Erythroblast (primary cell): ENCODE data around the gene JAK3.
A peak's percentile ranks its signal among the peaks of the same experiment; 100 is the strongest.

ENCODE experiments used
- DNase-seq, 2 experiments: peaks; one replicate each; lab custom pipeline; 2025; lab: John Stamatoyannopoulos, UW
- GATA1 ChIP-seq: IDR thresholded peaks from 2 replicates; pipeline ENCODE4 v1.6.1; 2011; ENCODE audit warnings: low read depth, mild to moderate bottlenecking, control low read depth, low read length, moderate library complexity
- POLR2A ChIP-seq: IDR thresholded peaks from 2 replicates; pipeline ENCODE4 v1.6.1; 2011; ENCODE audit warnings: mild to moderate bottlenecking, low read length

JAK3 gene

DNA sequence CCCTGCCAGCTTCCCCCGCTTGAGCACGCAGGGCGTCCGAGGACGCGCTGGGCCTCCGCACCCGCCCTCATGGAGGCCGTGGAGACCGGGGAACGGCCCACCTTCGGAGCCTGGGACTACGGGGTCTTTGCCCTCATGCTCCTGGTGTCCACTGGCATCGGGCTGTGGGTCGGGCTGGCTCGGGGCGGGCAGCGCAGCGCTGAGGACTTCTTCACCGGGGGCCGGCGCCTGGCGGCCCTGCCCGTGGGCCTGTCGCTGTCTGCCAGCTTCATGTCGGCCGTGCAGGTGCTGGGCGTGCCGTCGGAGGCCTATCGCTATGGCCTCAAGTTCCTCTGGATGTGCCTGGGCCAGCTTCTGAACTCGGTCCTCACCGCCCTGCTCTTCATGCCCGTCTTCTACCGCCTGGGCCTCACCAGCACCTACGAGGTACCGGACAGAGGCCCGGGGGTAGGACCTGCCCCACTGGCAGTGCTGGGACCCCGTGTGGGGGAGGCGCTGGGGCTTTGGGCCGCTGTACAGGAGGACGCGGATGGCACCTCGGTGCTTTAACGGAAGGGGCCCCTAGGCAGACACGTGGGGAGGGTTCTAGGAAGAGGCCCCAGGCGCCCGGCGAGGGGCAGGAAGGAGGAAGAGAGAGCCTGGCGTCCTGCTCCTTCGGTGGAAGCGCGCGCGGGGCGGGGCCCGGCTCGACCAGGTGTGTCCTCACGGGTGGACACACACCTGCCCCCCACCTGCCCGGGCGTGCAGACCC, 24.6 kb upstream of the JAK3 start:
- no peak for TF ChIP-seq GATA1
- no peak for TF ChIP-seq POLR2A
- DNase-seq, result peak in 1 of 2 experiments; percentile 17

DNA sequence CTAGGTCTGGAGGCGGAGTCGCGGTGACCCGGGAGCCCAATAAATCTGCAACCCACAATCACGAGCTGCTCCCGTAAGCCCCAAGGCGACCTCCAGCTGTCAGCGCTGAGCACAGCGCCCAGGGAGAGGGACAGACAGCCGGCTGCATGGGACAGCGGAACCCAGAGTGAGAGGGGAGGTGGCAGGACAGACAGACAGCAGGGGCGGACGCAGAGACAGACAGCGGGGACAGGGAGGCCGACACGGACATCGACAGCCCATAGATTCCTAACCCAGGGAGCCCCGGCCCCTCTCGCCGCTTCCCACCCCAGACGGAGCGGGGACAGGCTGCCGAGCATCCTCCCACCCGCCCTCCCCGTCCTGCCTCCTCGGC, 24.1 kb upstream of the JAK3 start, which contains the start of gene SLC5A5:
Gene SLC5A5 (plus strand): TSS at position 68 of the 373 bp plus-strand sequence. CDS start 375 bp downstream, outside the sequence.
- TF ChIP-seq GATA1 (no peak), POLR2A (no peak)
- DNase-seq, result no peak

- no peak for DNase-seq
- no peak for TF ChIP-seq GATA1
- no peak for TF ChIP-seq POLR2A
Observed at GRCh38 chr19:17871032-17871877, 23.5 kb upstream of the JAK3 start.

DNA sequence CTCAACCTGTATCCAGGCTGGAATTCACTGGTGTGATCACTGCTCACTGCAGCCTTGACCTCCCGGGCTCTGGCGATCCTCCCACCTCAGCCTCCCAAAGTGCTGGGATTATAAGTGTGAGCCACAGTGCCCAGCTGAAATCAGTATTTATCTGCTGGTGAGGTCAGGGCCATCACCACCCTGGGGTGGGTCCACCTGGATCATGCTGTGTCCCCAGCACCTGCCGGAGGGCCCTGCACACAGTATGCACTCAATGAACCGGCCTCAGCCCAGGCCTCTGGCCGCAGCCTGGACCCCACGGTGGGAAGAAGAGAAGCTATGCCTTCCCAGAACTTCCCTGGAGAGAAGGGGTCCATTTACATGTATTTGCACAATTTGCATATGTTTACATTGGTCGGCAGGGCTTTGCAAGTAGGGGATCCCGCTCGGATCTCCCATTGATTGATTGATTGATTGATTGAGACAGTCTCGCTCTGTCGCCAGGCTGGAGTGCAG, 21.4 kb upstream of the JAK3 start:
- TF ChIP-seq GATA1, result no peak
- no peak for TF ChIP-seq POLR2A
- no peak for DNase-seq

DNA sequence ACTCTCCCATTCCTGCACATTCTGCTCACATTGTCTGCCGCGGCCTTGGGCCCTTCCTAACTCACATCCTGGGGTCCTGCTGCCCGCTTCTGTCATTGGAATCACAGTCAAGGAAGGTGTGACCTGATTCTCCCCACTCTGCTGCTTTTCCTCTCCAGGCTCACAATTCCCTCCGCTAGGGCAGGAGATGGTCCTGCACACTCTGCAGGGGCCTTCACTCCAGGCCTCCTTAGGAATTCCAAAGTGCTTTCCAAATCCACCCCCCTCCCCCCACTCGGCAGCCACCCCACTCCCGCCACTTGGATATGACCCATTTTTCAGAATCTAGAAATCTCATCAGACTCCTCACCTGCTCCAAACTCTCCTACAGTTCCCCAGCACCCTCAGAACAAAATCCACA, 20.9 kb upstream of the JAK3 start:
- TF ChIP-seq POLR2A, result no peak
- no peak for TF ChIP-seq GATA1
- DNase-seq, result no peak

- TF ChIP-seq GATA1 (no peak), POLR2A (no peak)
- no peak for DNase-seq
Observed at GRCh38 chr19:17866964-17867486, 19.2 kb upstream of the JAK3 start.

GRCh38 chr19:17866312-17866963, 18.7 kb upstream of the JAK3 start:
- TF ChIP-seq GATA1 (no peak), POLR2A (no peak)
- no peak for DNase-seq

GRCh38 chr19:17865364-17866311, 17.9 kb upstream of the JAK3 start:
- DNase-seq, result peak in 1 of 2 experiments; percentile 34
- no peak for TF ChIP-seq GATA1
- peak; percentile 61 for TF ChIP-seq POLR2A

DNA sequence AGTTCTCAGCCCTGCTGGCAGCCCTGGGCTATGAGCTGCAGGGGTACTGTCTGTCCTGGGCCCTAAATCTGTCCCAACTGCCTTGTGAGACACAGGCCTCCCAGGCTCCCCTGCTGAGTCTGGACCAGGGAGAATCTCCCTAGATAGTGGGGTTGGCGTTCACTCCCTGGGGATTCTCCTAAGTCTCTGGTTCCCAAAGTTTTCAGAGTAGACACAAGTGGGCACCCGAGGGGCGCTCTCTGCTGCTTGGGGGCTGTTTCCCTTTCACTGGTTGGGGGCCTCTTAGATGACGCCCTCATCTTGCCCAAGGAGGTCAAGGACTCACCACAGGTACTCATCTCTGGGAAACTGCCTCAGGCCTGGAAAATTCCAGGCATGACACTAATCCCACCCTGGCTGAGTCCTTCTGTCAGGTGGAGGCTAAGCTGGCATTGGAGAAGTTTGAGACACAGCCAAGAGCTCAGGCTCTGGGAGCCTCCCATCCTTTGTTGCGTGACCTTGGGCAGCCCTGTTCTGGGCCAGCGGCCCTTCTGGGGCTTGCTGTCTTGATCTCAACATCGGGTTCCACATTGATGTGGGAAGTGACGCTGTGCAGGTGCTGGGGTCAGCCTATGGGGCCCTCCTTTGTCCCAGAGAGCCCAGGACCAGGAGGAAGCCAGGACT, 15.9 kb upstream of the JAK3 start:
- no peak for DNase-seq
- TF ChIP-seq GATA1 (no peak), POLR2A (no peak)

- TF ChIP-seq GATA1 (no peak), POLR2A (peak; percentile 2)
- no peak for DNase-seq
Observed at GRCh38 chr19:17862711-17863519, 15.1 kb upstream of the JAK3 start.

DNA sequence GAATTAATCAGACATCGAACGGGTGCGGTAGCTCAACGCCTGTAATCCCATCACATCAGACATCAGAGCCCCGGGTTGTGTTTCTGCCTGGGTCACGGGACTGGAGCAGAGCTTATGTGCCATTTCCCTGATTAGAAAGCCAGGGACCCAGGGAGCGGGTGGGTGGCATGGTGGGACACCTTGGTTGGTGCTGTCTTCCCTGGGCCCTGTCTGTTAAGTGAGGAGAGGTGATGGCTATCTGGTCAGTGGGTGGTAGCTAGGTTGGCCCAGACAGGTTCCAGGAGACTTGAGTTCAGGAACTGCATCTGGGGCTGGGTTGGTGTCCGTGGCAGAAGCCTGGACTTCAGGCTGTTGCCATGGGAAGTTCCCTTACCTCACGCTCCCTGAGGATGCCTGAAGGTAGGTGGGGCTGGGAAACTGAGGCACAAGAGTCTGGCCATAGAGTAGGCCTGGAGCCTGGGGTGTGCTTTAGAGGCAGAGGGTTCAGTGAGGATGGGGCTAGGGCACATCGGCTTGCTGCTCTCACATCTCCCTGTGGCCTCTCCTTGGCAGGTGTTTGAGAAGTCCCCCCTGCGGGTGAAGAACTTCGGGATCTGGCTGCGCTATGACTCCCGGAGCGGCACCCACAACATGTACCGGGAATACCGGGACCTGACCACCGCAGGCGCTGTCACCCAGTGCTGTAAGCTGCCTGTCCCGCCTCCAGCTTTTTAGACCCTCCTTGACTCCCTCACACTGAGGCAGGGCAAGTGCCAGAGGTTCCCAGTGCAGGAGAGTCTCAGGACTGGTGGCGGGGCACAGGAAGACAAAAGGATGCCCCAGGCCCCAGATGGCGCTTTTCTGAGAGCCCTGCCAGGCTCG, 14.0 kb upstream of the JAK3 start:
- DNase-seq, result no peak

More for the DNA sequence above, 14.0 kb upstream of the JAK3 start:
- TF ChIP-seq GATA1 (no peak), POLR2A (no peak)
